ENCODE results near the gene SPHKAP.
"Not testable (repeated sequence)": the region's sequence is repeated elsewhere in the genome, so short reads cannot be mapped to it uniquely, and the experiment has no call there.

SPHKAP gene

DNA sequence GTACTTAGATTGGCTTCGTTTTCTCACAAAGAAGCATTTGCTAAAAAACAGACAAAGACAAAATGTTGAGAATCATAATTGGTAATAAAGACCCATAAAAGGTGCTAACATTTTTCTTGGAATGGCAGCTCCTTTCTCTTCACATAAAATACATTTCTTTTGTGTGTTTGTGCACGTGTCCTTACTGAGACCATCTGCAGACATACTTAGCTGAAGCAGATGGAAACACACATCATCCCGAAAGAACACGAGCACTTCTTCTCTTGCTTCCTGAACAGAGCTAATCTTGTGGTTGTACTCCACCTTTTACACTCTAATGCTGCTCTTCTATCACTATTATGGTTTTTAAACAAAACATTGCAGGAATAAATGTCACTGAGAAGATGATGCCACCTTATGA is 142.5 kb downstream of the SPHKAP start:
- no peak for DNase-seq (ENCODE audit: low read depth)

DNA sequence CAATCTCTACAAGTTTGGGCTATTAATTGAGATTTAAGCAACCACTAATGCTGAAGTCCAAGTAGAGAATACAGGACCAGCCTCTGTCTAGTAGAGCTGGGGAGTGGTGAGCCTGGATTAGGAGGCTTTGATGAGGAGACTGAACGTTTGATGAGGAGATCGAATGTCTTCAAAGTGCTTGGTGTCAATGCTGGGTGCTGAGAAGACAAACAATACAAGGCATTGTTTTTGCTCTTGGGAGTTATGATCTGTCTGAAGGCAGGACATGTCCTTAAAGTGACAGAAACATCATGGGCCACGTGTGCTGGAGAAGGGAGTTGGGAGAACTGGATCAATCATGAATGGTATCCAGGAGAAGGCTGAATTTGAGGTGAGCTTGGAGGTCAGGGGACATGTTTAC is 143.6 kb downstream of the SPHKAP start:
- DNase-seq (ENCODE audit: low read depth), result no peak

DNA sequence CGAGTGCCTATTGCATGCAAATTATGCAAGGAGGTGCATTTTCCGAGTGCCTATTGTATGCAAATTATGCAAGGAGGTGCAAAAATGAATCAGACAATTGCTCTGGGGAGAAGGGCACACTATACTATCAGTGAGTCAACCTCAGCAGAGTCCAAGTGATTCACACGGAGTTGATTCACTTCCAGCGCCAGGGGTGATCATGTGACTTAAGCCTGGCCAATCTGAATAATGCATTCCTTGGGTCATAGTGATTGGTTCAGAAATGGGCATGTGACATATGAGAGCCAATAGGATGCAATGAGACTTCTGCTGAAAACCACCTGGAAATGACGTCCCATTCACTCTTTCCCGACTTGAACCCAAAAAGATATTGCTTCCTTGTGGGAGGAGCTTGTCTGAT is 157.9 kb downstream of the SPHKAP start:
- peak; percentile 11 for DNase-seq (ENCODE audit: low read depth)

DNA sequence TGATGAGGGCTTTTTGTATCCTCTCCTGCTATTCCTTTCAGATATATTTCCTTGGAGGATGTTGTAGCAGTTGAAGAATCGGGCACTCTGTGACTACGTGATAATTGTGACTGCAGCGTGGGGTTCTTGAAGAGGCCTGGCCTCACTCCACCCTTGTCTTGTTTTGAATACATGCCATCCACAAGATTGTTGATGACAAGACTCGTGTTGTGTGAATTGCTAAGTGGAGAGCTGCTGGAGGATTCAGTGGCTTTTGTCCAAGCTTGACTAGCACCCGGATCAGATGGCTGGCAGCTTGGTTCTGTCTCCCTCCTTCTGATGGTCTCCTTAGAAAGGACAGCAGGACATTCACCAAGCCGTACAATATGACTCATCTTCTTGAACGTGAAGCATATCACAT is 163.2 kb downstream of the SPHKAP start:
- no peak for DNase-seq (ENCODE audit: low read depth)

DNA sequence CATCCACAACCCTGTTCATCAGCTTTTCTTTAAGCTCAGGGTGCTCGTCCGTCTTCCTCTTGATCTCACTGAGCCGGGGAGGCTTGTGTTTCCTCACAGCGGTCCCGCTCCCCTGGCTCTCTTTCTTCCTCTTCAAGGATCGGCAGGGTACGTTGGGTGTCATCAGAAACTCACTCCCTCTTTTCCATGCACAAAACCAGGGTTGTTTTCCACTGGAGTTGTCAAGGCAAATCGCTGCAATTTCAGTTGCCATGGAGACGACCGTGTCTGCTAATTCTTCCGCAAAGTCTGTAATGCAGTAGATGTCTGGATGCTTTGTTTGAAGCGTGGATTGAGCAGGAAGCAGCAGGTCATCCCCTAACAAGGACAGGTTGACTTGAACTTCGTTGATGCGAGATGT is 163.7 kb downstream of the SPHKAP start:
- no peak for DNase-seq (ENCODE audit: low read depth)

DNA sequence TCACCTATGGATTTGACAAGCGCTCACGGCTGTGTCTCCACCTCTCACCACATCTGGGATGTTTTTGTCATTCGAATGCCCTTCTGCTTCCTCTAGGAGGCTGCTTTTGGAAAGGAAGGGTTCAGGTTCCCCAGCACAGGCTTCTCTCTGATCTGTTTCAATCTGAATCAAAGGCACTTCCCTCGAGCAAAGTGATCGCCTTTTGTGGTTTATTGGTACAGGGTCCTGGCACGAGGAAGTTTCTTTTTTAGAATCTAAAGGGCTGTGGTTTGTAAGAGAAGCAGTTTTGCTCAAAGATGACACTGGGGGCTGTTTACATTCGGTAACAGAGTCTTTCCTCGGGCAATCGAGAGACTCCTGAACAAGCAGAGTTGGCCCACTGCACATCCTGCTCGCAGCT is 165.1 kb downstream of the SPHKAP start:
- no peak for DNase-seq (ENCODE audit: low read depth)

DNA sequence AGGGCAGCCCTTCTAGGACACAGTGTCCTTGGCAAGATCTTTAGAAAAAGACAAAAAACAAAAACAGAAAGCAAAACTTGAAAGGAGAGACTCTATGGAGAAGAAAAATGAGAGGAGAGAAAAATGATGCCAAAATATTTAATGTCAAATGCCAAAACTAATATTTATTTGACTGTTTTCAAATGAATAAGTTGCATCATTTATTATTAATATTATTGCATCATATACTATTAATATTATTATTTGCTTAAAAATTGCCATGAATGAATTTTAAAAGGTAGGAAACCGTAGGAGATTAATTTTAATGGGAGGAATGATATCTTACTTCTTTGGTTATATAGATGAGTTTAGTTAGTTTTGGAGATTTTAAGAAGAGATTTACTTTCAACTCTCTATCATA is 165.7 kb downstream of the SPHKAP start:
- no peak for DNase-seq (ENCODE audit: low read depth)

DNA sequence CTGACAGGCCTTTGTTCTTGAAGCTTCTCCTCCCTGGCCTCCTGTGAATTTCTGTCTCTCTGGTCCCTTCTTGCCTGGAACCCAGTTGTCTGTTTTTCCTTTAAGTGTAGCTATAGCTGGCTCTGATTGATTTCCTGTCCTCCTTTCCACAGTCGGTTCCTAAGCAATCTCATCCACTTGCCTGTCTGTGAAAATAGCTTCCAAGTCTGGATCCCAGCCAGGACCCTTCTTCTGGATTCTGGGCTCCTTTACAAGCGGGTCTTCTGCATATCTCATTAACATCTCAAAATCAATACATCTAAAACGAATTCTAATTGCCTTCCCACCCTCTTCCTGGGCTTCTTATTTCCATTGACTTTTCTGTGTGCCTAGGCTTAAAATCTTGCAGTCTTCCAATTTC is 185.1 kb downstream of the SPHKAP start:
- DNase-seq (ENCODE audit: low read depth), result no peak

DNA sequence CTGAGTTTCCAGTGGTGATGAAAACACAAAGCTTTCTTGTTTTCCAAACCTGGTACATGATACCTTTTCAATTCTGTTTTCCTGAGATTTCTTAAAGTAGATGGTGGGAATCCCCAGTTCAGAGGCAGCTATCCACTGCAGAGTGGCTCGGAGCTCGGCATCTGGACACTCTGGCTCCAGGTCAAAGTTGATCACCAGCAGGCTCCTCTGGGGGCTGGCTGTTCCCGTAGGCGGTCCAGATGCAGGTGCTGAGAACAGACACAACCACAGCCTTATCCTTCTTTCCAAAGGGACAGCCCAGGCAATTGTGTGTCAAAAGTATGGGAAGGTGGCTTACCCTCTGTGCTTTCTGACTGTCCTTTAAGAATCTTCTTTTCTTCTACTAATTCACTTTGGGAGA is 190.6 kb downstream of the SPHKAP start:
- DNase-seq (ENCODE audit: low read depth), result no peak

DNA sequence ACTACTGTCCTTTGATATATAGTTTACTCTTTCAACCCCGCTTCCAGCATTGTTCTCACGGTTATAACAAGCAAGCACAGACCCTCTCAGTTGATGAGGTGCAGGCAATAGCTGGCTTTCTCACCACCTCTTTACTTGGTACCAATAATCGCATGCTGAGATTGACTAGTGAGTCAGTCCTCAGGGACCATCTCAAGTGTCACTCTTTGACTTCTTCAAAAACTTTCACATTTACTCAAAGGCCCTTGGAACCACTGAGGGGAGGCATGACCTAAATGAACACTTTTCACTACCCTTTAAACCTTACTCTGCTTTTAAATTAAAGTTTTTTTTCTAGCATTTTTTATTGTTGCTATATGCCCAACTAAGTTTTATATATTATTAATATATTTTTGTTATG is 208.2 kb downstream of the SPHKAP start:
- no peak for DNase-seq (ENCODE audit: low read depth)

DNA sequence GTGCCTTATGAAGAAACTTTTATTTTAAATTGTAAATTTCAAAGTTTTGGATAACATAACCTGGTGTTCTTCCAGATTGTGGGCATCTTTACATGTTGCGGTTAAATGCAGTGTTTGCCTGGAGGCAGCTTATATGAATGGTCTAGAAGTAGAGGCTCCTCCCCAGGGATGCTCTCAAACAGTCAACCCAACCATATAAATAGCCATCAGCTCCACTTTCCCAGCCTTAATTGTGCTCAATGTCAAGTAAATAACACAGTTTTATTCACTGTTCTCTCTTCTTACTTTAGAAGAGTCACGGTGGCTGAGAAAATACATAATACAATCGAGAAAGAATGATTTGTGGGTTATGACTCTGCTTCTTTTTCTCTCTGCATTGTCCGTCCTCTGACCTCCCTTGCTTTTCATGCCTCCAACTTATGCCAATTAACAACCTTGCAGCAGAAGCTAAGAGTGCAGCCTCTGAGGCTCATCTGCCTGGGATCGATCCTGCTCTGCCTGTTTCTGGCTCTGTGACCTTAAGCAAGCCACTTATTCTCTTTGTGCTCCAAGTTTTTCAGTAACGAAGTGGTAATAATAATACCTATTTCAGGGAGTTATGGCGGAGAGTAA is 209.8 kb downstream of the SPHKAP start:
- no peak for DNase-seq (ENCODE audit: low read depth)

DNA sequence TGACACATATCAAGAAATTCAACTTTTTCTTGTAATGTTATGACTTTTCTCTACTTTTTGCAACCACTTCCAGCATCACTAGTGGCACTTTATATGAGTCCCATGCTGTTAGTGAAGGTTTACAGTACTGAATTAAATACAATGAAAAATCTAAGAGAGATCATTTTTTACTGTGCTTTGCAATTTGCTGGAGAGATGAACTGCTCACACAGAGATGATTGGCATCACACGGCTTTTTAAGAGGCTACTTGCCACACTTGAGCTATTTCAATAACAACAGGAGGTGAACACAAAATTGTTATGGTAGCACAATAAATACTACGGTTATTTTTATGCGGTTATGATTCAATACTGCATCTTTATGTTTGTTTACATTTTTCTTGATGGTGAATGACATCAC is 221.2 kb downstream of the SPHKAP start:
- DNase-seq (ENCODE audit: low read depth), result no peak

DNA sequence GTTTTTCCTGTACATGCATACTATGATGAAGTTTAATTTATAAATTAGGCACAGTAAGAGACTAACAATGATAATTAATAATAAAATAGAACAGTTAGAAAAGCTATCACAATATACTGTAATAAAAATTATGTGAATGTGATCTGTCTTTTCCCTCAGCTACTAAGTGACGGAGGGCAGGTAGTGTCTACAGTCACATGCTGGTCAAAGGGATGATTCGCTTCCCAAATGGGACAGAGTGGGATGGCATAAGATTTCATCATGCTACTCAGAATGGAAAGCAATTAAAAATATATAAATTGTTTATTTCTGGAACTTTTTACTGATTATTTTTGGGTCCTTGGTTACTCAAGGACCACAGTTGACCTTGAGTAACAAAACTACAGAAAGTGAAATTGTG is 238.5 kb downstream of the SPHKAP start:
- DNase-seq (ENCODE audit: low read depth), result no peak

DNA sequence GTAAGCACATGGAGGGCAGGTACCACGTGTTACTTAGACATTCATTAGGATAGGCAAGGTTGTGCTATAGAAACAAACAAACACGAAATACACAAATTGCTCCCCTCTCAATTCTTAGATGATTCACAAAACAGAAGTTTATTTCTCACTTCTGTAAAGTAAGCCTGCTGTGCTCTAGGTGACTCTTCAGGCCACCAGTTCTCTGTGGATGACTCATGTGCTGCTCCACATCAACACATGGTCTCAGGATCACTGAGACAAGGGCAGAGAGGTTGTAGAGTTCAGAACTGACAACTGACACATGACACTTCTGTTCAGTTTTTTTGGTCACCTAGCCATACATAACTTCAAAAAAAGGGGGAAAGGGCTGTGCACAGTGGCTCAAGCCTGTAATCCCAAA is 239.5 kb downstream of the SPHKAP start:
- DNase-seq (ENCODE audit: low read depth), result peak; percentile 9

DNA sequence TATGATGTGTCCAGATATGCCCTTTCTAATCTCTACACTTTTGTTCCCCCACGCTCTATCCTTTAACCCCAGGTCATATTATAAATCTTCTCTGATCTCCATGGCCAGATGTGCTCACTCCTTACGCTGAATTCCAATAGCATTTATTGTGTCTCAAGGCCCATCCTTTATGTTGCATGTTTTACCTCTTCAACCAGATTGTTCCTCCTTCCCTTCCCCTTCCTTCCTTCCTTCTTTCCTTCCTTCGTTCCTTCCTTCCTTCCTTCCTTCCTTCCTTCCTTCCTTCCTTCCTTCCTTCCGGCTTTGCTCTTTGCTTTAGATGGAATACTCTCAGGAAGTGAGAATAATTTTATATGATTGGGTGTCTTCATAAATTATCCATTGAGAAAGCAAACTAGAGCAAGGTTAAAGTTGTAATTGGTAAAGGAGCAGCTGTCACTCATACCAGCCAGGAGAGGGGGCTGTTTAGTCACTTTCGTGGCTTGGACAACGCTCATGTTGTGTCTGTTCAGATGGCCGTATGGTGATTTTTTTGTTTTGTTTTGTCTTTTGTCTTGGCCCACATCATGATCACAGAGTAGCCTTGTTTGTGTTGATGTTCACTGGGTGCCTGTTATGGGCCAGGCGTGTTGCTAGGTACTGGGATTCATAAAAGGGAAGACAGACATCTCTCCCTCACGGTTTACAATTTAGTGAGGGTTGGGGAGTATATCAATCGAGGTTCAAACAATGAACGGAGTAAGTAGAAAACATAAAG is 242.0 kb downstream of the SPHKAP start:
- DNase-seq (ENCODE audit: low read depth), result peak; percentile 54

DNA sequence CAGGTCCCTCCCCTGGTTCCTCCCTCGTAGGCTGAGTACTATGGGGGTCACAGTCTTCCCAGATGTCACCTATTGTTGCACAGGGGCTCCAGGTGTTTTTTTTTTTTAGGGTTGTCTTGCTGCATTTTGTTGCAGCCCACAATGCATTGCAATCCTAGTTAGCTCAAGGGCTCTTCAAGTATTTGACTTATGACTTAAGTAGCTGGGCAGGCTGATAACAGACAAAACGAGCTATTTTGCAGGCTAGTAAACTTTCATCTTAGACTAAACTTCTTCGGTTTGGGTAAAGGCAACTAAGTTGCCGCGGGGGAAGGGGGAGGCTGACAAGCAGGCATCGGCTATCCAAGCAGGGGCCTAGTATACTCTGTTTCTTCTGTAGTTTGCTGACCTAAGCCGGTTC is 245.2 kb downstream of the SPHKAP start:
- not testable (repeated sequence) for DNase-seq (ENCODE audit: low read depth)

DNA sequence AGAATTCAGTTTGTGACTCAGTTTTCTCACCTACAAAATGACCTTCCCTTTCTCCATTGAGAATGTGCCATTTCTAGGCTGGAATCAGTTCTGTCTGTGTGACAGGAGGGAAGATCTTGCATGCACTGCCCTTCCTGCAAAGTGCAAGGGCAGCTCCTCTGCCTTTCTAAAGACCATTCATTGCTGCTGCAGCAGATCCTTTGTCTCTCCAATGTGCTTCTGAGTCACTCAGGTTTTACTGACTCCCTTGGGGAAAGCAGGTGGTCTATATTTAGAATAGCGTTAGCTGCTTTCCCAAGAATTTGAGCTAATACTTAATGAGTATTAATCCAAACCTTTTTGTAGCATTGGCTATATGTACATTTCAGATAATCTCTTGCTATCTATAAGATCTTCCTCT is 247.6 kb downstream of the SPHKAP start:
- no peak for DNase-seq (ENCODE audit: low read depth)

DNA sequence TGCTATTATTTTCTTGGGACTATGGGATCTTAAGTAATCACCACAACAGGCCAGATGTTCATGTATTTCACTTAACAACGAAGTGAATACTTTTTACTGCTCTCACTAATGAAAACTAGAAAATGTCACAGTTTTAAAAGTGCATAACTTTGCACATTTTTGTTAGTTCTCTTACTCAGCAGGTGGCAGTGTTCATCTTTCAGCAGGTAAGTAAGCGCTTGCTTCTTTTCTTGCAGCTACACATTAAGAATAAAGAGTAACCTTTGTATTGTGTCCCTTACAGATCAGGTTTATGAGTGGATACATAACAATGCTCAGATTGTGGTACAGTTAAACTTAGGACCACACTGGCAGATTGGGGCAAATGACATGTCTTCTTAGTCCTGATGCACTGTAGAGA is 249.1 kb downstream of the SPHKAP start:
- DNase-seq (ENCODE audit: low read depth), result no peak

DNA sequence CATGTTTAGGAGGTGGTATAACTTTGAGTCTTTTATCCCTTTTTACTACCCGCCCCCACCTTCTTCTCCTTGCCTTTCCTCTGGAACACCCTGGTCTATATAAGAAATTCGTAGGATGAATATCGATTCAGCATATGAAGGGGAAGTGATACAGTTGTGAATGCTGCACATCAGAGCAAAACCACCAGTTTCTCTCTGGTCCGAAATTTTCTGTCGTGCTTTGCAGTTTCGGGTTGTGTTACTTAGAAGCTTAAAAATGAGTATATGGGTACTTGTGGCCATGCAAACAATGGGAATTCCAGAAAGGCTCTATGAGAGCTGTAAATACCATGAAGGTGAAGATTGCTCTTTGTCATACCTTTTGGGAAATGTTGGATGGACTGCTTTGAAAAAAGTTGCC is 249.5 kb downstream of the SPHKAP start:
- no peak for DNase-seq (ENCODE audit: low read depth)
